T1000 (cell line): ENCODE measurements around the gene GALNS.

ENCODE experiments used
- DNase-seq: peaks from one replicate; lab custom pipeline; 2025; ENCODE audit warnings: mixed read lengths; lab: John Stamatoyannopoulos, UW

Gene GALNS

DNA sequence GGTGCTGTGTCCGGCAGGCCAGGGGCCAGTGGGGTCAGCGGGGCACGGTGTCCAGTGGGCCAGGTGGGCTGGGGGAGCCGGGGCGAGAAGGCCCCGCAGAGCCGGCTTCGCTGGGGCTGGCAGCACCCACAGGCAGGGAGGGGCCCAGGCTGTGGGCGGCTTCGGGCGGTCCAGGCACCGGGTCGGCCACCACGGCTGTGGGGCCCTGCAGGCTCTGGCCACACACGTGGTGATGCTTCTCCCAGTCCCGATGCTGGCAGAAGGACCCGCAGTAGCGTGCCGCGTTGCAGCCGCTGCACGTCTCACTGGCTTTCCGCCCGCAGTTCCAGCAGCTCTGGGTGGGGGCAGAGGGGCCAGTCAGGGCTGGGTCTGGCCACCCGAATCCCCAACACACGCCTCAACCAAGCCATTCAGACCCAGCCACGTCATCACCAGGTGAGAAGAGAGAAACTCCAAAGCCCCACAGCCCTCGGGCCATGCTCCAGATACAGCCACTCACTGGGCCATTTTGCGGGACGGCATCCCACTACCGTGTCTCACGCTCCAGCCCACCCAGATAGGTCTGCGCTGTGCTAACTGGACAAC, 20.3 kb upstream of the GALNS start:
- no peak for DNase-seq

DNA sequence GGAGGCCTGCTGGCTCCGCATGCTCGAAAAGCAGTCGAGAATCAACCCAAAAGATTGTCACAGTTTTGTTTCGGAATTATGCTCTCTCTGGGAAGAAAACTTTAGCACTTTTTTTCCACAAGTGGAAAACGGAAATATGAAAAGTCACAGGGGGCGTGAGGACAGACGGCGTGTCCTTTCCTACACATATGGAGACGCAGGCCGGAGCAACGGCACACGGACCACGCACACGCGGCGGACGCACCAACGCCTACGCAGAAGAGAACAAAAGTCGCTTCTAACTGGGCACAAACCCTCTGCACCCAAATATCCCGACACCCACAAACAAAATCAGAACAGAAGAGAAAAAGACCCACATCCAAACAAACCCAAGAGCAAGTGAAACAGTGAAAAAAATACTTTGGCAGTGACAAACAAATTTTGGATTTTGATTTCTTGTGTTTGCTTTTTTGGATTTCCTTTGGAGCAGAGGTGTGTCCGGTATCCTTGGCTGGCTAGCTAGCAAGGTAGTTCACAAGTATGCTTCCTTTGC, 19.0 kb upstream of the GALNS start:
- DNase-seq = no peak

DNA sequence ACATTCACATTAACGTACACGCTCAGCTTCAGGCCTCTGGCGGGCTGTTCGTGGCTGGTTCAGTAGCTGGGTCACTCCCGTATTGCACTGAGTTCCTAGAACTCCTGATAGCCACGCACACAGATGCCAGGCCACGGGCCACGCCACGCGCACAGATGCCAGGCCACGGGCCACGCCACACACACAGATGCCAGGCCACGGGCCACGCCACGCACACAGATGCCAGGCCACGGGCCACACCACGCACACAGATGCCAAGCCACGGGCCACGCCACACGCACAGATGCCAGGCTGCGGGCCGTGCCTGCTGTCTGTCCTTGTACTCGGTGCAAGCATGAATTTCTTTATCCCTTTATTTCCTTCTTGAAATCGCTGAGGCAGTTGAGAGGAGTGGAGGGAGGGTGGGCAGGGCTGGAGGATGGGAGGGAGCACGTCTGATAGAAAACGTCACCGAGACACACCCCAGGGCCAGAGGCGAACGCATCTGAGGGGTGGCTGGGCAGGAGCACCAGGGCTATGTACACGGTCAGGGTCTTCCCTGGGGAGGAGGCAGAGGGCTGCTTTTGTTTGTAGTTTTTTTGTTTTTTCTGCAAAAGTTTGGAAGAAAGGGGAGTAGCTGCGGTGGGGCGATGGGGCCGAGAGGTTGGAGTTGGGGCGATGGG, 18.3 kb upstream of the GALNS start:
- no peak for DNase-seq

DNA sequence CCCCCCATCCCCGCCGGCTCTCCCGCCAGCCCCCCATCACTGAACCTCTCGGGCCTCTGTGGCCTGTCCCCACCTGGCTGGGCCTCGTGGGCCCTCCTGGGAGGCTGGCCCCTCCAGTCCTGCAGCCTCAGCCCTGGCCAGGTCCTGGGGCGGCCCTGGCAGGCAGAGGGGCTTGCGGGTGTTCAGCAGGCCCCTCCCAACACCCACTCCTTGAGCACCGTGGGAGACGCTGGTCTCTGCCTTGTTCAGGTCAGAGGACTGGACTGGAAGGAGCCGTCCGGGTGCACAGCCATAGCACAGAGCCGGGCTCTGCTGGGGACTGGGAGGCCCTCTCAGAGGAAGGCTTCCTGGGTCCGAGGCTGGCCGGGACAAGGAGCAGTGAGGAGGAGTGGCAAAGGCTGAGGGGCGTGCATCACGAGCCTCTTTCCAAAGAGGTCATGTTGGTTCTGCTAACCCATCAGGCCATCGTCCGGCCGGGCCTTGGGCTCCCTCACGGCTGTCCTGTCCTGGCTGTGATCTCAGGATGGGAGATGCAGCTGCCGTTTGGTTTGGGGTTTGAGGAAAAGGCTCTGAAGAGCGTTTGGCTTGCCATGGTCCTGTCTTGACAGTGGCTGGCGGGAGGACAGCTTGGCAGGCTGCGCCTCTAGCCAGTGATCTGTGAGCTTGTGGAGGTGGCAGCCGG, 16.0 kb upstream of the GALNS start:
- DNase-seq = no peak

DNA sequence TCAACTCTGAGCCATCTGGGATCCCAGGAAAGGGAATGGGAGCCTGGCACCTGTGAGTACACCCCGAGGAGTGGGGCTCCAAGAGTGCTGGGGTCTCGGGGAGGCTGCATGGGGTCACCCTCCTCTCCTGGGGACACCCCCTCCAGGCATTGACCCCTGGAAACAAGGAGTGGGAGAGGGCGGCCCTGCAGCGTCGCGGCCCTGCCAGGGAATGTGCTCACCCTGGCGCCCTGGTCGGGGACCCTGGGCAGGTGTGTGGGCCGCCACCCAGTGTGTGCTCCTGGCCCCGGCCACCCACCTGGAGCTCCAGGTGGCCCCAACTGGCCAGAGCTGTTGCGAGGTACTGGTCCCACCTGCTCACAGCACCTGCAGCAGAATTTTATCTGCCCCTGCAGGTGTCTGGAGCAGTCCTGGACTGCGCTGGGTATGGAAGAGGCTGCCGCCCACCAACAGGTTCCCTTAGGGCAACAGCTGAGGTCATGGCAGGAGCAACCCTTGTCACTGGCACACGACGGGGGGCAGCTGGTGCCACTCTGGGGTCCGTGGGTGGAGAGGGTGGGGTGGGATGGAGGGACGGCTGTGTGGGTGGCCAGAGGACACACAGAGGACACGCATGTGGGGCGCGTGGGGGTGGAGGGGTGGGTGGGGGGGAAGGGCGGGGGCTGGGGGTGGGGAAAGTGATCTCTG, 15.1 kb upstream of the GALNS start:
- no peak for DNase-seq

DNA sequence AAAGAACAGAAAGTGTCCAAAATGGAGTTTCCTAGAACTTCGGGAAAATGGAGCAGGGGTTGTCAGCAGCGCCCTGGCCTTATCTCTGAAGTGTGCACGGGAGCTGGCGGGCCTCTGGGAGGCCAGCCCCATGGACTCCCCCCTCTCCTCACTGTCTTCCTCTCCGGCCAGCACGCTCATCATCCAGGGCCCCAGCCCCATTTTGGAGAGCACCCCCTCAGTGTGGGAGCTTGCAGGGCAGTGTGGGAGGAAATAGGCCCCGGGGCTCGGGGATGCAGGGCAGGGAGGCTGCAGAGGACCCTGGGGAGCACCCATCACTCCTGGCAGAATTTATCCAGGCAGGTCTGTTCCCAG, 14.6 kb upstream of the GALNS start:
- no peak for DNase-seq

DNA sequence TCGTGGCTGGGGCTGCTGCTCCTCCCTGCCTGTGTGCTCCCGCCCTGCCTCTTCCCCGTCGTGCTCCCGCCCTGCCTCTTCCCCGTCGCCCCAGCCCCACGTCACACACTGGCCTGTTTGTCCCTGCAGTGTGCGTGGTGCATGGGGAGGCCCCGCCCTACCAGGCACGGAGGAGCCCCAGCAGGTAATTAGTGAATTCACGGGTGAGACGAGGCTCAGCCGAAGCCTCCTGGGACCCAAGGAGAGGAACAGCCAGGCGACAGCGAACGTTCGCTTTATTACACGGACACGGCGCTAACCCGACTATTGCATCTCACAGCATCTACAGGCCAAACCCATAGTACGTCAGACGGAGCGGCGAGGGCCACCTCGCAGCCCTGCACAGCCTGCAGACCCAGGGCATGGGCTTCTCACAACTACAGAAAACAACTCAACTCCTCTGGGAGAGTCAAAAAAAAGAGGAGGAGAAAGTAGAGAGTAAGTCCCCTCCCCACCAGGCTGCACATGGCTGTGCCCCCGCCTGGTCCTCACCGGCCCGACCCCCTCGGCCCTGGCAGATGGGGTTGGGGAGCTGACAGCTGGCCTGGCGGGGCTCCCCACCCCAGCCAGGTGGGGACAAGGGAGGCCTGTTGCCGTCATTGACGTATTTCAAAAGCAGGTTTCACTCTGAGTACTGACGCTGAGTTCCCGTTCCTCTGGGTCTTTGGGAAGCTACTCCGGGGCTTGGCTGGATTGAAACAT, 14.0 kb upstream of the GALNS start:
- no peak for DNase-seq

DNA sequence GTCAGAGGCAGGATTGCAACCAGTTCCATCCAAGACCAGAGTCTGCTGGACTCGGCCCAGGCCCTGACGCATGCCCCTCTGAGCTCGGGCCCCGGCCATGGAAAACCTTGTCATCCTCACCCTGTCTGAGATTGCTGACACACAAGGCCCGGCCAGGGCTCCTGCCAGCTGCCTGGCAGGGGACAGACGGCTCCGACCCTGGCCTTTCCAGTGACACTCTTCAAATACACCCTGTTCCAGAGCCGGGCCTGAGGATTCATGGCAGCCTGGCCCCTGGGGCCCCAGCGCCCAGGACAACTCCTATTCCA, 12.9 kb upstream of the GALNS start:
- DNase-seq = no peak

DNA sequence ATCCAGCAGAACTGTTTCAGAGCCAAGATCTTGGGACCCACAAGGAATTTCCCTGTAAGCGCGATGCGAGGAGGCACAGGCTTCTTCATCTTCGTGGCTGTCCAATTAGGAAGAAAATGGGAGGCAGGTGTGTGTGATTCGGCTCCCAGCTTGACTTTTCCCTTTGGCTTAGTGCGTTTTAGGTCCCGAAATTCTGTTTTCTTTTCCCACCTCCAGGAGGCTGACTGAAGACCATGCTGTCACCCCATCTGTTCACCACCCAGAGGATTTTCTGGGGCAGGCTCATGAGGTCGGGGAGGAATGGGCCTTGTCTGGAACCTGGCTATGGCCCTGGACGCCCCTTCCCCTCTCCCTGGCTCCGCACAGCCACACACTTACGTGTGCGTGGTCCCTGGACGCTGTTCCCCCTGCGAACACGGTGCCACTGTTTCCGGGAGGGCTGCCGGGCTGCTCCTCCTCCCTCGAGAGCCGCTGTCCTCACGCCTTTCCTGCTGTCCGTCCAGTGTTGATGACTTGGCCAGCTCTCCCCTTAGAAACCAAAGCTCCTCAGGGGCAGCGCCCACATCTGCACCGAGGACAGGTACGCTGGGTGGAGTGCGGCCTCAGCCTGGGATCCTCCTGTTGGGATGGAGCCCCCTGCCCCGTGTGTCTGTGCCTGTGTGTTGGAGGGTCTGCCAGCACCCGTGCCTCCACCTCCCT, 12.4 kb upstream of the GALNS start:
- no peak for DNase-seq

DNA sequence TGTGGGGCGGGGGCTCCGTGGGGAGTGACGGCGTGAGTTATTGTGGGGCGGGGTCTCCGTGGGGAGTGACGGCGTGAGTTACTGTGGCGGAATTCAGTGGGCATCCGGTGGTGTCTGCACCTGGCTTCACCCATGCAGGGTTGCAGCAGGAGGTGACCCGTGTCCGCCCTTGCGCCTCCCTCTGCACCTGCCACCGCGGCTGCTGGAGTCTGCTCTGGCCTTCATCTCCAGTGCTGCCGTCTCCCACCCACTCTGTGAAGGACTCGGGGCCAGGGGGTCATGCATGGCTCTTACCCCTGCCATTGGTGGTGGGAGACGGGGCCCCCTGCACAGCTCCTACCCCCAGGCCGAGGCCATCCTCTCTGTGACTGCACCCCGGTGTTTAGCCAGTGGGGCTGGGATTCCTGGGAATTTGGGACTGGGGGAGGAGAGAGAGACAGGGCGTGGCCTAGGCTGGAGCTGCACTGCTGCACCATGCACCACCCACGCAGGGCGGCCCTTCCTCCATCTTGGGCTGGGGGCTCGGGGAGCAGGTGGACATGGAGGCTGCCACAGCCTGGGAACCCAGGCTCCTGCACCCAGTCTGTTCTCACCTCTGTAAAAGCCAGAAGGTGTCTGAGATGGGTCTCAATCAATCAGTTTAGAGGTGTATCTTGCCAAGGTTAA, 11.0 kb upstream of the GALNS start:
- DNase-seq = no peak

DNA sequence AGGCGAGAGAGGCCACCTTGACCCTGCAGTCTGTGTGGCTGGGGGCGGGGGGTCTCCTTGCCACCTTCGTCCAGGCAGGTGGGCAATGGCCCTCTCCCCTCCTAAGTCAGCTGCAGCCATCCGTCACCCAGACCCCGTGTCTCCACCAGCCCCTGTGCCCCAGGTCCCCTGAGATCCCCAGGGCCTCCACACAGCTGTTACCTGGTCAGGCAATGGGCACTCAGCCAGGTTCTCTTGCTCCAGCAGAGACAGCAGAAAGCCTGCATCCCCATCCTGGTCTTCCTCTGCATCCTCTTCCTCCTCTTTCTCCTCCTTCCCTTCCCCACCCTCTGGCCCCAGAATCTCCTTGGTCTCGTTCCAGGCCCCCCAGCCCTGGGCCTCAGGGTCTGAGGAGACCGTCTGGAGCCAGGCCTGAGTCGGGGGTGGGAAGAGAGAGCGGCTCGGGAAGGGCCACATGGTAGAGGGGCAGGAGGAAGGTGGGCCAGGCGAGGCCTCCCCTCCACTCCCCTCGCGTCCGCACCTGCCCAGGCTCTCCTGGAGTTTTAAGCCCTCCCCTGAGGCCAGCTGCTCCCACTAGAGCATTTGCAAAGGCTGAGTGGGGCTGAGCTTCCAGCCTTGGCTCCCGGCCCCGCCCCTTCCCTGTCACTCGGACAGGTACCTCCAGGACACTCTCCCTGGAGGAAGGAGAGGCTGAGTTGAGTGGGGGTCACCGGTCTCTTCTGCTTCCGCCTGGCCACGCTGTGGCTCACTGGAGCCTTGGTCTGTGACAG, 9.6 kb upstream of the GALNS start, which contains the start of gene PABPN1L:
TSS of gene PABPN1L (minus strand) at position 510 of the 770 bp plus-strand sequence. CDS start at position 456, 54 bp downstream.
- DNase-seq = no peak

DNA sequence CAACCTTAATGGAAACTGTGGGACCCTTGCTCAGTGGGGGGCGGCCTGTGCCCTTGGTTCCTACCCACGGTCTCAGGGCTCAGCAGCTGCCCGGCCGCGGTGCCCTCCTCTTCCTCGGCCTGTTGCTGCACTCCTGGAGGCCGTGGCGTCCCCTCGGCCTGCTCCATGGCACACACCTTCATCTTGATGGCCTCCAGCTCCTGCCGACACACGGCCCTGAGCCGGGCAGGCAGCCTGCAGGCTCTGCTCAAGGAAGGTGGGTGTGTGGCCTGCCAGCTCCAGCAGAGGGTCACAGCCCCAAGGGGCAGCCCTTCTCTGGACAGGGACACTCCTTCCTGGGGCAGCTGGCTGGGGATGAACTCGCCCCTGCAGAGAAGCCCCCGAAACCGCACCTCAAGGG, 9.0 kb upstream of the GALNS start:
- no peak for DNase-seq

DNA sequence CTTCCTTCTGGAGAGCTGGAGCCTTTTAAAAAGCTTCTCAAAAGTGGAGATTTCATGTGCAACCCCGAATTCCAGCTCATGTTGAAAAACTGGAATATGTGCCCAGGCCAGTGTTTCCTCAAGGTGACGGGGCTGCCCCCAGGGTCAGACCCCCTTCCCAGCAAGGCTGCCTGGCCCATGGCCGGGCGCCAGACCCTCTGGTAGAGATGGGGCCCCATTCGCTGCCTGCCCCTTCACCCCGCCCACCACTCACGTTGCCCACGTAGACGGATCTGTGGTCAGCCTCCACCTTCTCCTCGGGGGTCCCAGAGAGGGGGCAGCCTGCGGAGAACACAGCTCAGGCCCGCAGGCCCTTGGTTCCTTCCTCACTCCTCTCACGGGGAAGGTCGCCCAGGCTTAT, 8.6 kb upstream of the GALNS start:
- DNase-seq = no peak

DNA sequence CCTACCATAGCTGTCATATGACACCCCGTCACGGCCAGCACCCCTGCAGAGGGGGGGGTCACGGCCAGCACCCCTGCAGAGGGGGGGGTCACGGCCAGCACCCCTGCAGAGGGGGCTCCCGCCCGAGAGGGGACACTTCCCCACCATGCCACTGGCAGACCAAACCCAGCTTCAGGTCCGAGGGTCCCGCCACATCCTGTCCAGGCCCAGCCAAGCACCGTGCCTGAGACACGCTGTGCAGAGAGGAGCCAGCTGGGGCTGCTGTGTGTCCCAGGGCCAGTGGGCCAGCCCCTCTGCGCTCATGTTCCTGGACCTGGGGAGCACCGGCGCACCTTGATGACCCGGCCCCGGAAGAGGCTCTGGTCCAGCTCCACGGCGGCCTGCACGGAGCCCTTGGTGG, 7.8 kb upstream of the GALNS start:
- DNase-seq = no peak

DNA sequence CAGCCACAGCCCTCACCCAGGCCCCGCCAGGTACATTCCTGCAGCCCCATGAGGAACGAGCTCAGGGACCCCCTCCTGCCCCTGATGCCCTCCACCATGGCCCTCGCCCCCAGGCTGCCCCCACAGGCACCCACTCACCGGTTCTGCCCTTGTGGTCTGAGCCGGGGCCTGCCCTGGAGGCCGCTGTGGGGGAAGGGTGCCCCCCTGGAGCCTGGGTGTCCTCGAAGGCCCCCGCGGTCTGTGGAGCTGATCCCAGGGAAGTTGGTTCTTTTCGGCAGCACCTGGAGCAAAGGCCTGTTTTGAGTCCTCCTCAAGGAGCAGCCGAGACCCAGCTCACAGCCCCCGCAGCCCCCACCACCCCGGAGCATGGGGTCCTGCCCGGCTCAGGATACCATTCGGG, 7.4 kb upstream of the GALNS start:
- no peak for DNase-seq

DNA sequence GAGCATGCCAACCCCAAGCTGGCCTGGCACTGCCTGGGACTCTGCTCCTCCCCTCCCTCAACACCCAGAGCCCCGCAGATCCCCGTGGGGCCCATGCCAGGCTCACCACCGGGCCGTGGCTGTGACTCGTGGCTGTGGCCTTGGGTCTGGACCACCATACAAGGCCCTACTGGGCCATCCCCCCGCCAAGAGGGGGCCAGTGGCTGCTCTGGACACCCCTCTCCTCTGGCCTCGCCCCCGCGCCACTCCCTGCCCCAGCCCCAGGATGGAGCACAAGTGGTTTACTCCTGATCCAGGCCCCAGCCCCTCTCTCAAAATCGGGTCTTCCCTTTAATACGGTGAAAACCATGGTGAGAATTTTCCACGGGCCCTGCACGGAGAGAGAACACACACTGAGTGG, 6.7 kb upstream of the GALNS start:
- no peak for DNase-seq

DNA sequence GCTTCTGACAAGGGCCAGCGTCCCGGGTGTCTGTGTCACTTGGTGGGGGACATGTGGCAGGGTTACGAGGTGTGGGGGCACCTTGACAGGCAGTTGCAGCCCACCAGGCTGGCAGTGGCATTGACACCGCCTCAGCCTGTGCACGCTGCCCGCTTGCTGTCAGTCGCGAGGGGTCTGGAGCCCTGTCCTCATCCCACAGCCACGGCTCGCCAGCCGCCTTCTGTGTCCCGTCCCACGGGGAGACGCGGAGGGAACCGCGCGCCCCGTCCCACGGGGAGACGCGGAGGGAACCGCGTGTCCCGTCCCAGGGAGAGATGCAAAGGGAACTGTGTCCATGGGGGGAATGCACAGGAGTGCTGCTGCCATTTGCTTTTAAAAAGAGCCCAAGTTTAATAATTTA, 6.2 kb upstream of the GALNS start:
- DNase-seq = no peak

DNA sequence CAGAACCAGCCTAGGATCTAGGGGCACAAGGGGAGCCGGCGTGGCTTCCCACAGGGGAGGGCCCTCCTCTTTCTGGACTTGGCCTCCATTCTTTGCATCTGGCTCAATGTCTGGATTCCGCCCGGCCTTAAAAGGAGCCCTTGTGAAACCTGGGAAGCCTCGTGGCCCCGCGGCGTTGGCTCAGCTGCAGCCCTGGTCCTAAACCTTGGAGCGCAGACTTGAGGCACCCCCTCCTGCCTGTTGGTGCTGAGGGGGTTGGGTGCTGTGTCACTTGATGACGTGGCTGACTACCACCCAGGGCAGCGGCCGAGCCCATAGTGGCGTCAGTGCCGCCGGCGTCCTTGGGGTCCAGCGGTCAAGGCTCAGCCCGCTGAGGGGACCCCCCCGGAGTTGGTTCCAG, 4.6 kb upstream of the GALNS start:
- no peak for DNase-seq

DNA sequence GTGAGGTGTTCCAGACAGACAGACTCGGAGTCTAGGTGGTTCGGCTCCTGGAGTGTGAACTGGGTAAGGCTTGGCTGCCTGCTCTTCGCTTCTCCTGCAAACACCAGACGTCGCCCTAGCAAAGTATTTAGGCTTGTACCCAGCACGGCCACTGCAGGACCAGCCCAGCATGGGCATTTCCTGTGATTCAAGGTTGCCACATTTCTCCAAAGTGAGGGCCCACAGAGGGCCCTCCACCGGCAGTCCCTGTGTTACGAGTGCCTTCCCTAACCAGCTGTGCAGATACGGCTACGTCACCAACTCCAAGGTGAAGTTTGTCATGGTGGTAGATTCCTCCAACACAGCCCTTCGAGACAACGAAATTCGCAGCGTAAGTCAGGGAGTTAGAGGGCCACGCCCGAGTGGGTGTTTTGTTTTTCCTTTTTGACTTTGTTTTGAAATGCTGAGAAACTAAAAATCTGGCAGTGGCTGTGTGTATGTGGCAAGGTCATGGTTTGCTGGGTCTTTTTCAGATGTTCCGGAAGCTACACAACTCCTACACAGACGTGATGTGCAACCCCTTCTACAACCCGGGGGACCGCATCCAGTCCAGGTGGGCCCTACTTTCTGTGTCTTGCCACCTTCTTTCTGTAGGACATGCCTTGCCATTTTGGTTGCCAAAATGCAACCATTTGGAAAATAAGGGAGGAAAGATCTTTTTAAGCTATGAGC, 2.8 kb upstream of the GALNS start:
- no peak for DNase-seq
